ENCODE measurements around the gene CLNK. TPM values are rescaled to one million over a fixed set of nuclear protein-coding genes. Genes with fewer than 3 reads are reported as not detected.

The CLNK gene
- total RNA-seq, 2 experiments from 2014 or later = 0.05 to 0.17 TPM

GRCh38 chr4:10701702-10702460, 17.3 kb upstream of the CLNK start:
- no peaks in the 10 kb centered on the region for H3K27me3 ChIP-seq (ENCODE audit: control insufficient read depth in 1 of 2, insufficient read depth in 2 of 2, low read length in 2 of 2)
- Mint-ChIP-seq H3K27ac (no peak overlapping the region), H3K9me3 (no peaks in the 10 kb centered on the region), H3K4me1 (ENCODE audit: low read depth) (no peaks in the 10 kb centered on the region), H3K27me3 (no peaks in the 10 kb centered on the region), H3K4me3 (no peak overlapping the region), H3K36me3 (ENCODE audit: low read depth) (no peaks in the 10 kb centered on the region)
- ChIA-PET CTCF (interaction anchor here (1.7 kb wide), 1 partner anchor 41 kb away, joined by 3 read pairs; no protein-coding TSS in a partner anchor), POLR2A (no interaction called here)
- ATAC-seq (ENCODE audit: poor library complexity) (no peak), DNase-seq (no peak)
- H3K4me1 ChIP-seq (ENCODE audit: insufficient read depth, low read length) = no peaks in the 10 kb centered on the region
- H3K36me3 ChIP-seq (ENCODE audit: insufficient read depth, low read length) = no peaks in the 10 kb centered on the region
- no peaks in the 10 kb centered on the region for H3K9me3 ChIP-seq (ENCODE audit: control insufficient read depth in 1 of 2, insufficient read depth in 1 of 2, low read length in 2 of 2)
- intact Hi-C loops (cut with DNase I, micrococcal nuclease) = no loop called here
- no peak overlapping the region for H3K4me3 ChIP-seq (ENCODE audit: low read length)
- no peak overlapping the region for H3K27ac ChIP-seq (ENCODE audit: low read depth in 1 of 2, low read length in 2 of 2)
- no peak for TF ChIP-seq CTCF (IDR thresholded peaks at IDR 0.05)

DNA sequence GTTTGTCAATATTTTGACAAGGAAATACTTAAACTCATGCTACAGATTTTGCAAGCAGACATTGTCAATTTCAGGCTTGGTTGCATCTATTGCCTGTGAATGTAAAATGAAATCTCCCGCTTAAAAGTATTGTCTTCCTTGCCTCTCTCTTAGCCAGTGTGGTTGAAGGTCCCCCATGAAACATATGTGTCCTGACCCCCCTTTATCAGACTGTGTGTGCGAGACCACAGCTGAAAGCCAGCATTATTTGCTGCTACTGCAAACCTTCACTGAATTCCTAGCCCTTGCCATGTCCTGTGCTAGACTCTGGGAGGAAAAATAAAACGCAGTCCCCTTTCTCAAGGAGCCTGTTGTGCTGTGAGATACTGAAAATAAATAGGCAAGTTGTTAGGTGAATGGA, 16.6 kb upstream of the CLNK start:
- Histone ChIP-seq H3K27ac (ENCODE audit: low read depth in 1 of 2, low read length in 2 of 2) (no peak overlapping the region), H3K9me3 (ENCODE audit: control insufficient read depth in 1 of 2, insufficient read depth in 1 of 2, low read length in 2 of 2) (no peaks in the 10 kb centered on the region), H3K27me3 (ENCODE audit: control insufficient read depth in 1 of 2, insufficient read depth in 2 of 2, low read length in 2 of 2) (no peaks in the 10 kb centered on the region), H3K4me1 (ENCODE audit: insufficient read depth, low read length) (no peaks in the 10 kb centered on the region), H3K4me3 (ENCODE audit: low read length) (no peak overlapping the region), H3K36me3 (ENCODE audit: insufficient read depth, low read length) (no peaks in the 10 kb centered on the region)
- no peak for ATAC-seq (ENCODE audit: poor library complexity)
- no peak for DNase-seq
- Mint-ChIP-seq H3K4me1 (ENCODE audit: low read depth) (no peaks in the 10 kb centered on the region), H3K36me3 (ENCODE audit: low read depth) (no peaks in the 10 kb centered on the region), H3K27me3 (no peaks in the 10 kb centered on the region), H3K4me3 (no peak overlapping the region), H3K27ac (no peak overlapping the region), H3K9me3 (no peaks in the 10 kb centered on the region)
- no peak for TF ChIP-seq CTCF (IDR thresholded peaks at IDR 0.05)
- POLR2A ChIA-PET = no interaction called here
- intact Hi-C loops (cut with DNase I, micrococcal nuclease) = no loop called here
- CTCF ChIA-PET = no interaction called here

GRCh38 chr4:10698172-10698571, 13.6 kb upstream of the CLNK start:
- no peaks in the 10 kb centered on the region for H3K9me3 Mint-ChIP-seq
- H3K4me3 Mint-ChIP-seq = no peak overlapping the region
- no peaks in the 10 kb centered on the region for H3K36me3 Mint-ChIP-seq (ENCODE audit: low read depth)
- Histone ChIP-seq H3K27me3 (ENCODE audit: control insufficient read depth in 1 of 2, insufficient read depth in 2 of 2, low read length in 2 of 2) (no peaks in the 10 kb centered on the region), H3K4me1 (ENCODE audit: insufficient read depth, low read length) (no peaks in the 10 kb centered on the region), H3K27ac (ENCODE audit: low read depth in 1 of 2, low read length in 2 of 2) (no peak overlapping the region), H3K9me3 (ENCODE audit: control insufficient read depth in 1 of 2, insufficient read depth in 1 of 2, low read length in 2 of 2) (no peaks in the 10 kb centered on the region), H3K36me3 (ENCODE audit: insufficient read depth, low read length) (no peaks in the 10 kb centered on the region), H3K4me3 (ENCODE audit: low read length) (no peak overlapping the region)
- intact Hi-C loops (cut with DNase I, micrococcal nuclease) = no loop called here
- H3K27me3 Mint-ChIP-seq = no peaks in the 10 kb centered on the region
- ChIA-PET POLR2A (no interaction called here), CTCF (no interaction called here)
- no peaks in the 10 kb centered on the region for H3K4me1 Mint-ChIP-seq (ENCODE audit: low read depth)
- H3K27ac Mint-ChIP-seq = no peak overlapping the region
- DNase-seq (no peak), ATAC-seq (ENCODE audit: poor library complexity) (no peak)
- TF ChIP-seq CTCF (IDR thresholded peaks at IDR 0.05) = no peak

All from CD4-positive, alpha-beta T cell (primary cell).